HG03280 (cell line): ENCODE measurements around the gene IGSF3.

Source experiments
- ATAC-seq: cut with Tn5 transposase; IDR thresholded peaks from one replicate; pipeline ENCODE4 v1.9.1; 2021; ENCODE audit warnings: mild to moderate bottlenecking, moderate library complexity; ENCODE audit not compliant: unreplicated experiment

Gene IGSF3

DNA sequence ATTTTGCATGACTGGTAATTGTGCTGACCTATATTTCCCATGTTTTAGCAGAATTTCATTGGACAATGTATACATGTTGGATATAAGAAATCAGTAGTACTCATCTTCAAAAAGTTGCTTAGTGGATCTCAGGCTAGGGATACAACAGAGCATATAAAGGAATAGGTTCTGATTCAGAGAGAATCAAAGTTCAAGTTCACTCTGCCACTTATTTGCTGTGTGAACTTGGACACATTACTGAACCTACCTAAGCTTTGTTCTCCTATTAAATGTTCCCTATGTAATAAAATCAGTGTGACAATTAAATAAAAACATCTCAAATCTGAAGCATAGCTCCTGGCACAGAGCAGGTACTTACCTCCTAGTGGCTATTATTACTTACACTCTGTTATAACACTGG, 106.0 kb downstream of the IGSF3 start:
- no peak for ATAC-seq

DNA sequence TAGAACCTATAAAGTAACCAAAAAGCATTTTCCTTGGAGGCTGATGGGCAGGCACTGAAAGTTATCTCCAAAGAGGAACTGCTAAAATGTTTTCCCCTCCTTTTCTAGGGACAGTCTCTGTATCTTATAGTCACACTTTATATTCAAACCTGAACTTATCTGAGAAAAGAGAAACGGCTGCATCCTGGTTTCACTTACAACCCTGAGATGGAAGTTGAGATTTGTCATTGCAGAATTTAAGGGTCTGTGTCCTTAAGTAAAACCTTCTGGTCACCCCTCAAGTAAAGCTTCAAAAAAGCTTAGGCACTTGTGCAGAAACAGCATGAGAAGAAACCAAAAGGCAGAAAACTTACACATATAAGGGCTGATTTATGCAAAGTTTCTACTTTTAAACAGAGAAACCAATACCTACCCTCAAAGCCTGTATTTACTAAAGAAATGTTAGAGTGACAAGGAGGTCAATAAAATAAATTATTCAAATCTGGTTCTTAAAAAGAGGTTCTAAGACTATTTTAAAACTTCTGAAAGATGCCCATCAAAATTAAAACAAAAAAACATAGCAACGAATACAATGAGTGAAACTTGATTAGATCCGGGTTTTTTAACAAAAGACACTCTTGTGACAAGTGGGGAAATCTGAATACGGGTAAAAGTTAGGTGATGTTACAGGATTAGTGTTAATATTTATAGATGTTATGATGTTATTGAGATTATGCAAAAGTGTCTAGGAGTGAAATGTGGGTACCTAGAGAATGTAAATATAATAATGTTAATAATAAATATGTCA, 106.6 kb downstream of the IGSF3 start:
- ATAC-seq = no peak

- ATAC-seq = peak; percentile 45
Observed at GRCh38 chr1:116559304-116559761, 108.2 kb downstream of the IGSF3 start.

DNA sequence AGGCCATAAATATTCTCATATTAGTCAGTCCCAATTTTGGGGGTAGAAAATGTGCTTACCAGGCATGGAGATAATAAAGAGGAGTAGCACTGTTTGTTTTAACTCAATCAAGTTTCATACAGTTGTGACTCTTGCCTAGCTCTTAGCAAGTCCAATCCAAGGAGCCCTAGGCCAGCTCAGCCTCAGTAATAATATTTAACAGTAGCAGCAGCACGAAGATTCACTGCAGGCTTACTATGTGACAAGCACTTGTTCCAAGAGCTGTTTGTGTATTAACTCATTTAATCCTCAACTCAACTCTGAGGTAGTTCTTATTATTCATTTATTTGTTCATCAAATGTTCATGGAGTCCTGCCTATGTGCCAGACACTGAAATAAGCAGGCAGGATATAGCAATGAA, 109.0 kb downstream of the IGSF3 start:
- no peak for ATAC-seq

GRCh38 chr1:116558140-116558549, 109.4 kb downstream of the IGSF3 start:
- no peak for ATAC-seq

- no peak for ATAC-seq
Observed at GRCh38 chr1:116557323-116557878, 110.1 kb downstream of the IGSF3 start.

DNA sequence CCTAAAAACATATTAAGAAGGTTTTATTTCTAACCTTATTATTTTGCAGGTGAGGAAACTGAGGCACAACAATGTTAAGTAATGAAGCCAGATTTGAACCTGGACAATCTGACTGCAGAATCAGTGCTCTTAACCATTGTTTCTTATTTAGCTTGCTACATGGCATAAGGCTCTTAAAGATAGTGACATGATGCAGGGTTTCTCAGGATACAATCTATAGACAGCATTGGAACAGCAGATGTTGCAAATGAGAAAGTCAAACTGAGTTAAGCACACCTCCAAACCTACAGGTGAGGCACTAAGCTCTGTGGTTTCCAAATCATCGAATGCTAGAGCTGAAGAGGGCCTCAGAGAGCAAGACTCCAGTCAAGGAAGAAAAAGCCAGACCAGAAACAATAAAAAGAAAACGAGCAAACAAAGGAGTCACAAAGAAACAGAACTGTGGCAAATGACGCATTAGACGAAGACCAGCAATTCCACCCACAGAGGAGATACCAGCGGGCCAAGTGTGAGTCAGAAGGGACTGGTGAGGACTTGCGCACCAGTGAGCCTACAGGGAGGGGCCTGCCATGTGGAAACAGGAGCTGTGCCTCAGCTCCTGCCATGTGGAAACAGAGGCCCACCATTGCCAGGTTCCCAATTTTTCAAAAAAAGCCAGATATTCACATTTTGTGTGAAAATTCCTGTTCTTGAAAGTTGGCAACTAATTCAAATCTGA, 111.1 kb downstream of the IGSF3 start:
- ATAC-seq = peak; percentile 55

DNA sequence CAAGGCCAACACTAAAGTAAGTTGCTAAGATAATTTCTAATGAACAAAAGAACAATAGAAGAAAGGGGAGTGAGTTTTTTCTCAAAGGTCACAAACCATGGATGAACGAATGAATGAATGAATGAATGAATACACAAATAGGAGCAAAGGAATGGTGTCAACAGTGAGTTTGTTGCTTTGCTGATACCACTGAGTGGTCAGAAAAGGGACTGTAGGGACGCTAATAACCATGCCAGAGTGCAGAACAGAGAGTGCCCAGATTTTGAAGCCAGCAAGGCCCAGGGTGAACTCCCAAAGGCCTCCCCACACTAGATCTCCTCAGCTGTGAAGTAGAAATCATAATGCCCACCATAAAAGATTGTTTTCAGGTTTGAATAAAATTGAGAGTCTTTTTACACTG, 112.6 kb downstream of the IGSF3 start:
- no peak for ATAC-seq

DNA sequence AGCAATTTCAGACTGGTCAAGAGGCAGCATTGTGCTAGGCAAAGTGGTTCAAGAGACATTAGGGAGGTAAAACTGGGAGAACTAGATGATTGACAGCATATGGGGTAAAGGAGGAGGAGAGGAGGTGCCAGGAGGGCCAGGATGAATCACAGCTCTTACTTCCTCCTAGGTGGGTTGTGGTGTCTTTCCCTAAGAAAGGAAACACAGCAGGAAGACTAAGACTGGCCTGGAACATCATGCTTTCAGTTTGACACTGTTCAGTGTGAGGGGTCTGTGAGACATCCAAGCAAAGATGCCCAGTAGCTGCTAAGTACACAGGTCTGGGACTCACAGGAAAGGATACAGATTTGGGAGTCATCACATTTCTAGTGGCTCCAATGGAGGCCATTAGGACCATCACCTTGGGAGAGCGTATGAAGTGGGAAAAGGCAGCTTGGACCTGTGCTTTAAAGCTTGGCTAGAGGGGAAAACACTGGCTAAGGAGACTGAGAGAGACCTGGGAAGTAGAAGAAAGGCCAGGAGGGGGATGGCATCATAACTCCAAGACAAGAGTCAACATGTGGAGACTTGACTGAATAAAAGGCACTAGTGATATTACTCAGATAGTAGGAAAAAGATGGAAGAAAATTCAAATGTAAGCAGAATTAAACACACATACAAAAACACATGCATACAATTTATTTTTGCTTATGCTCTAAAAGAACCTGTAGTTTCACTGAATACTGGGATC, 114.0 kb downstream of the IGSF3 start:
- no peak for ATAC-seq

DNA sequence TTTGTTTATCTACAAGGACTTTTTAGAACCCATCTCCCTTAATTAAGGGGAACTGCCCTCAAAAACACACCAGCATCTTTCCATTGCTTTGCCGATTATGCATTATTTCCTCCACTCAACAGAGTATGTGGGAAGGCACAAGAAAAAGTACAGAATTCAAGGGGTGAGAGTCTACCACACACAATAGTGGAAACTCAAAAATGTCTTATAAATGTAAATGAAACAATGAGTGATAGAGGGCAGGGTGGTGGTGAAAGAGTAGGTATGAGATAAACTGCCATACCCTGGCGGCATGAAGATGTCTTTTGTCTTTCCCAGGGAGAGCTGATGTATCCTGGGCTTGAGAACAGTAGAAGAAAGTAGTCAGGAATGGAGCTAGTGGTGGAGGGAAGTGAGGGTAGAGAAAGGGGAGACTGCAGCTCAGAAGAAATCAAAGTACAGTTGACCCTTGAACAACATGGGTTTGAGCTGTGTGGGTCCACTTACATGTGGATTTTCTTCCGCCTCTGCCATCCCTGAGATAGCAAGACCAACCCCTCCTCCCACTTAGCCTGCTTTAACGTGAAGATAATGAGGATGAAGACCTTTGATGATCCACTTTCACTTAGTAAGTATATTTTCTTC, 121.1 kb downstream of the IGSF3 start:
- no peak for ATAC-seq

GRCh38 chr1:116545359-116545705, 122.2 kb downstream of the IGSF3 start:
- no peak for ATAC-seq

DNA sequence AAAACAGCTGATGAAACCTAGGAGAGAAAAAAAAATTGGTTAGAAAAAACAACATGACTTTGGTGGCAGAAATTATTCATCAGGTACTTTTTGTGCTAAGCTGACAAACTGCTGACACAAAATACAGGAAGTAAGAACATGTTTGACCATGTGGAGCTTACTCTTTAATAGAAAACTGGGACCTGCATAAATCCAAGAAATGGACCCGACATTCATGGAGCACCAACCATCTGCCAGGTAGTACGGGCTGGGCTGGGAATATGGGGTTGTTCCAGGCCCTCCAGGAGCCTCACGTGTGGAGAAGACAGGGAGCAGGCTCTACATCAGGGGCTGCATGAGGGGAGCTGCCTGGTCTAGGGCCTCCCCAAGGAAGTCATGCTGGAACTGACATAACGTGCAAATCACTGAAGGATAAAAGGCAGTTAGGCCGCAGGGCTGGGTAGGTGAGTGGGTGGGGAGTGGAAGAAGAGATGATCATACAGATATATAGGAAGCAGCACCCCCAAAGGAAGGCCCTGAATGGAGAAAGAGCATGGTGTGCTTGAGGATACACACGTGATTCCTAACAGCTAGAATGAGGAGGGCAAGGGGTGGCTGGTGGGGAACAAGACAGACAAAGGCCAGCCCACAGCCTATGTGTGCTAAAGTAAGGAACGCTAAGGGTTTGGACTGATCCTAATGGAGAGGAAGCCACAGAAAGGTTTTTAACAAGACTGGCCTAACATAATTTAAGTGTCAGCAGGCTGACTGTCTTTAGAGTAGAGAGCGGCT, 122.8 kb downstream of the IGSF3 start:
- ATAC-seq = no peak

DNA sequence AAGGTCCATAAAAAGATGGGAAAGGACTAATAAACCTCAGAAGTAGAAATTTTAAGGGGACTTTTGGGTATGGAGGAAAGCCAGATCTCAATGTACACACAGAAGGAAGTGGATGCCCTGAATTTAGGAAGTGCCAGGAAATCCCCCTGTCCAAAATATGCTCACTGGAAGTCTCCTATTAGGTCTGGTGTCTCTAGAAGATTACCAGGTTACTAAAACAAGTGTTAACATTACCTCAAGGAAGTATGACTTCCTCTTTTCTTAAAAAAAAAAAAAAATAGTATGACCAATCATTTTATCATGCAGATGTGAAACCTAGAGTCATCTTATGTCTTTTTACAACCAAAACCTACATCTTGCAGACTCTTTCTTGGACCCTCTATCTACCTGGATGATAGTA, 127.4 kb downstream of the IGSF3 start:
- ATAC-seq = peak; percentile 57

DNA sequence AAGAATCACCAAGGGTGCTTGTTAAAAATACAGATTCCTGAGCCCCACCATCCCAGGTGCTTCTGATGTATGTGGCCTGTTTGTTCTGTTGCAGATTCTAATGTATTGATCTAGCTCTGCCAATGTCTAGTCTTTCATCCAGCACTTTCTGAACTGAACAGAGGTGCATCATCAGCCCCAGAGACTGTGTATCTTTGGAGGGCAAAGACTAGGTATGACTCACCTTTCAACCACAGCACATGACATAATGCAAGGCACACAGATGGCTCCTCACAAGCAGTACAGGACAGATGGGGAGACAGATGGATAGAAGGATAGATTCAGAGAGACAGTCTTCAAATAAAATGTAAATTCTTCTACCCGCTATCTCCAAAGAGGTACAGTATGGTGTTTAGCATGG, 129.0 kb downstream of the IGSF3 start:
- peak; percentile 68 for ATAC-seq

DNA sequence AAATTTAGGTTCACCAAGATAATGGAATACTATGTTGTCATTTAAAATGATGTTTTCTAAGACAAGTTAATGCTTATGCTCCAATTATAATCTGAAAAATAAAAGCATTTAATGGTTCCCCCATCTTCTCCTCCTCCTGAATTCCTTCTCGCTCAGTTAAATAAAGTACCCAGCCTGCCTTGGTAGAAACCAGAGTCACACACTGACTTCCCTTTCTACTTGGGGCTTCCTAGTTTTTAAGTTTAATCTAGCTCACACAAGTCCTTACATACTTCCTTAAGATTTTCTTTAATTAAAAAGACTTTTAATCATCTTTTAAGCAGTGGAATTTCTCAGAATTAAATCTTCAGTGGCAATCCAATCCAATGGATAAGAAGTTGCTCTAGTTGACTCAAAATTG, 129.6 kb downstream of the IGSF3 start:
- no peak for ATAC-seq

- no peak for ATAC-seq
Observed at GRCh38 chr1:116537040-116537831, 130.3 kb downstream of the IGSF3 start.

GRCh38 chr1:116534014-116534739, 133.4 kb downstream of the IGSF3 start:
- ATAC-seq = no peak

GRCh38 chr1:116533429-116533820, 134.1 kb downstream of the IGSF3 start:
- ATAC-seq = no peak
